DND-41 (cell line): ENCODE measurements around the gene GRPEL1.

ENCODE experiments used
- CTCF ChIP-seq: IDR thresholded peaks from 2 replicates; pipeline ENCODE4 v1.5.1; 2012; ENCODE audit warnings: borderline replicate concordance, low read length, moderate library complexity, mild to moderate bottlenecking; ENCODE audit not compliant: poor library complexity, severe bottlenecking; ENCODE audit errors: extremely low read depth
- EZH2 ChIP-seq: IDR thresholded peaks from 3 replicates; pipeline ENCODE4 v1.6.1; 2012; ENCODE audit warnings: borderline replicate concordance, low read depth, mild to moderate bottlenecking, moderate library complexity, low read length, inconsistent platforms; ENCODE audit not compliant: severe bottlenecking

- TF ChIP-seq CTCF: no peak
- no peak for TF ChIP-seq EZH2
Observed at GRCh38 chr4:7094916-7095315, 27.1 kb upstream of the GRPEL1 start.
